Fibroblast of skin of left quadriceps (primary cell): ENCODE data around the gene FKTN.

Experiments used
- DNase-seq, 2 experiments: peaks; one replicate each; pipeline ENCODE4 v3.0.0-alpha.2; 2013; ENCODE audit warnings: low read depth in 2 of 2

FKTN gene

DNA sequence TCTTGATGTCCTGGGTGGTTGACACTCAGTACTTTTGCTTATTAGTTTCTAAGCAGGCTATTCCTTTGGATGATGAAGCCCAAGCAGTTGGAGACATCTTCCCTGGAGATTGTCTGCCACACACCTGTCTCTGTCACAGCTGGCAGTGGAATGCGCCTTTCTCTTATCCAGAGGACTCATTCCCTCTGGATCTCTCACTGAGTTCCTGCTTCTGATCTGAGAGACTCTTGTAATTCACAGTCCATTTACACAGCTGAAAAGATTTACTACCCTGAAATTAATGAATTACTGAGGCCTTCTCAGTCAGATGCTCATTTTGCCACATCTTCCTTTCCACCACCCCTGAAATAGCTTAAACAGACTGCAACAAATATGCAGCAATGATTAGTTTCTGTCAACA is 120.2 kb downstream of the FKTN start:
- no peak for DNase-seq

- no peak for DNase-seq
Measured at GRCh38 chr9:105678781-105679180, 120.8 kb downstream of the FKTN start.

- no peak for DNase-seq
Measured at GRCh38 chr9:105679257-105680022, 121.5 kb downstream of the FKTN start.

GRCh38 chr9:105681313-105681712 is 123.4 kb downstream of the FKTN start:
- DNase-seq: no peak

DNA sequence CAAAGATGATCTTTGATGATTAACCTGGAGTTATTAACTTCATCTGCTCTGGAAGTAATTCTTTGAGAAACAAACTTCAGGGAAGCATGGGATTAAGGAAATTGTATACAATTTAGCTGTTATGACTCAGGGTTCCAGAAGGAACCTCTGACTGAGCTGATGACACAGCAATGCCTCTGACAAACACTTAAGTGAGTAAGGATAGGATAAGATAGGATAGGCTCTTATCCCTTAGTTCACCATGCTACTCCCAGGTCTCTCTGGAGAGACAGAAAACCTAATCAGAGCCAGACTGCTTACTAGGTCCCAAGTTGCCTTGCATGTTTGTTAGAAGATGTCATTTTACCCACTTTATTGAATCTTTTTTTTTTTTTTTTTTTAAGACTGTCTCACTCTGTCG is 123.8 kb downstream of the FKTN start:
- no peak for DNase-seq

DNA sequence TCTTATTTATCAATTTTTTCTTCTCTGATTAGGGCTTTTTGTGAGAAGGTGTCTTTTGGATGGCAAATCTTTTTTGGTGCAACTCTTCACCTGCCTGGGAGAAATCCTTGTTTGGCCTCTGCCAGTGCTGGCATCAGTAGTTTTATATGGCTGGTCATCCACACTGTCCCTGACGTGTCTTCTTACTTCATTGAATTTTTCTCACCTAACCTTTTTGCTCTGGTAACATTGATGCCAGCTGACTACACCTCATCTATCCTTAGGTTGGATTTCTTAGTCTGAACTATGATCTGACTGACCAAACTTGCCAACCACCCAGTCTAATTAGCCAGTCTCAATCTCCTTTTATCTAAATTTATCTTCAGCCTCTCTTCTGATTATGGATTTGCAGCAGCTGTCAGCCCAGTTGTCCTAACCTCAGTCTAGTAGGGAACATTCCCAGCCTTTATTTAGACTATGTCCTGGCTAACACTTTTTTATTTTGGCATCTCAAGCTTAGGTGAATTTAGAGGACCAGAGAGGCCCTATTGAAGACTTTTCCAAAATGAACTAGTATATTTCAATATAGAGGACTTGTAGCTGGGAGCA is 125.9 kb downstream of the FKTN start:
- DNase-seq: no peak

- DNase-seq: no peak
Measured at GRCh38 chr9:105686936-105687335, 129.0 kb downstream of the FKTN start.
